ENCODE results near the gene NLN. TPM values are rescaled to one million over a fixed set of nuclear protein-coding genes. Genes with fewer than 3 reads are reported as not detected.
"Not testable (repeated sequence)": the region's sequence is repeated elsewhere in the genome, so short reads cannot be mapped to it uniquely, and the experiment has no call there.

Gene NLN
- total RNA-seq, result 10 to 100 TPM; 17.6 to 20.4 TPM
- long read RNA-seq, donor 1, full-length matches to known transcripts, result 6 of 10 reads
- long read RNA-seq, donor 1, partial matches to known transcripts, result 2 of 10 reads
- long read RNA-seq, donor 1, other reads (novel, unspliced or antisense), result 2 of 10 reads
- long read RNA-seq, donor 2, full-length matches to known transcripts, result 2 of 9 reads
- long read RNA-seq, donor 2, partial matches to known transcripts, result 1 of 9 reads
- long read RNA-seq, donor 2, other reads (novel, unspliced or antisense), result 6 of 9 reads

DNA sequence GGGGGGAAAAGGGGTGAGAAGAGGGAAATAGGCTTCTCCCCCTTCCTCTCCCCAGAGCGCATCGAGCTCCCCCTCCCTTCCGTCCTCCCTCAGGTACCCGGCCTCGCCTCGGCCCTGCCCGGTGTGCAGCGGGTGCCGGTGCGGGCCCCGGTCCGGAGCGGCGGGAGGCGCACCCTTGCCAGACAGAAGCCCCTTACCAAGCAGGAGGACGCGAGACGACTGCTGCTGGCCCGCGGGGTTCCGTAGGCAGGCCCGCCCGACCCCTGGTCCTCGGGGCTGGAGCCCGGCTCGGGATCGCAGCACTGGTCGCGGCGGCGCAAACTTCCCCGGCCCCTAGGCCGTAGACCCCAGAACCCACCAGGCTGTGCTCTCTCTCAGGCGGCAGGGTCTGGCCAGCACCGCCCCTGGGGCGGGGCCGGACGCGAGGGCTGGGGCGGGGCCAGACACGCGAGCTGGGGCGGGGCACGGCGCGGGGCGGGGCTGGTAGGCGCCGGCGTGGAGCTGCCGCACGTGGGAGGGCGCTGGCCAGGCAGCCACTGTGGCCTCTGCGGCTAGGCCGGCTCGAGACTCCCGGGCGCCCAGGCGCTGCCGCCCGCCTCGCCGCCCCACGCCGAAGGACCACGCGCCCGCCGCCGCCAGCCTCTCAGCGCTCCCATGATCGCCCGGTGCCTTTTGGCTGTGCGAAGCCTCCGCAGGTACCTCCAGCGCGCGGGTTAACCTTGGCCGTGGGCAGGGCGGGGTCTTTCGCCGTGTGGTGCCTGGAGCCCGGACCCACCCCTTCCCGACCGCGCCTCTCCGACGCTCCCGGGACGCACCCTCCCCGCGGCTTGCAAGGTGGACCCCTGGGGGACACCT, at the start of gene NLN, which contains the start of gene SGTB:
NLN (plus strand) TSS at position 486 of the 855 bp plus-strand sequence; CDS start at position 655, 169 bp downstream.
SGTB (minus strand) TSS at position 390 of the 855 bp plus-strand sequence. CDS start 1,302 bp downstream, outside the sequence.
- intact Hi-C loops (cut with DNase I), result no loop called here
- DNase-seq (ENCODE audit: low spot score), result peak; percentile 96

DNA sequence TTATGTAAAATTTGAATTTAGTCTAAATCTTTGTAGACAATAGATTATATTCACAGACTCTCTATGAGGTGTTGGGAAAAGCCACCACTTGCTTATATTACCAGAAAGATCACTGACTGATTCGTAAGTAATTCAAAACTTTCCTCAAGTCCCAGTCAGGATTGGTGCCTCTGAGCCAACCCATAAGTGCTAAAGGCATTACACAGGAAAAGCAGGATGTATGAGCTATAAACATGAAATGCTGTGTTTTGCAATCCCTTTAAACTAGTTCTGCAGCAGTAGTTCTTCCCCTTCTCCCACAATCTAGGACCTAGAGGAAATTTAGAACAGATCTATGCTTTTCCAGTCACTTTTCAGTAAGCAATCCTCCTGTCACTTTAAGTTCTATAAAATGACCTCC, 49.2 kb upstream of the NLN start:
- DNase-seq (ENCODE audit: low spot score), result no peak
- intact Hi-C loops (cut with DNase I), result no loop called here

- intact Hi-C loops (cut with DNase I), result no loop called here
These were observed 47.3 kb upstream of the NLN start for GRCh38 chr5:65674749-65675148.

GRCh38 chr5:65676056-65676455, 45.9 kb upstream of the NLN start:
- DNase-seq (ENCODE audit: low spot score); intact Hi-C loops (cut with DNase I): not testable (repeated sequence)

More at GRCh38 chr5:65674749-65675148, 47.3 kb upstream of the NLN start:
- no peak for DNase-seq (ENCODE audit: low spot score)

DNA sequence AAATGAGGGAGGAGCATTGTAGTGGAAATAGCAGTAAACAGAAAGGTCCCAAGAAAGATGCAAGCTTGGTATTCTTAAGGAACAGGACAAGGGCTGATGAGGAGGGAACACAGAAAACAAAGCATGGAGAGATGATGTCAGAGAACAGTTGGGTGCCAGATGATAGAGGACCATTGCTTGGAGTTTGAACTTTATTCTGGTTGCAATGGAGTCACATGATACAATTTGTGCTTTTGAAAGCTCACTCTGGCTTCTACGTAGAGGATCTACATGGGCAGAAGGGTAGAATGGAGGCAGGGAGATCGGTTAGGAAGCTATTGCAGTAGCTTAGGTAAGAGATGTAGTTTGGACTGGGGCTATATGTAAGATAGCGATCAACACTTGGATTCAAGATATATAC, 39.9 kb upstream of the NLN start:
- intact Hi-C loops (cut with DNase I), result no loop called here
- no peak for DNase-seq (ENCODE audit: low spot score)

- no peak for DNase-seq (ENCODE audit: low spot score)
- intact Hi-C loops (cut with DNase I), result no loop called here
These were observed 28.9 kb upstream of the NLN start for GRCh38 chr5:65693121-65693520.

GRCh38 chr5:65695162-65695755, 26.7 kb upstream of the NLN start:
- DNase-seq (ENCODE audit: low spot score), result no peak
- intact Hi-C loops (cut with DNase I), result no loop called here

GRCh38 chr5:65695896-65696295, 26.1 kb upstream of the NLN start:
- DNase-seq (ENCODE audit: low spot score), result no peak
- intact Hi-C loops (cut with DNase I), result no loop called here

DNA sequence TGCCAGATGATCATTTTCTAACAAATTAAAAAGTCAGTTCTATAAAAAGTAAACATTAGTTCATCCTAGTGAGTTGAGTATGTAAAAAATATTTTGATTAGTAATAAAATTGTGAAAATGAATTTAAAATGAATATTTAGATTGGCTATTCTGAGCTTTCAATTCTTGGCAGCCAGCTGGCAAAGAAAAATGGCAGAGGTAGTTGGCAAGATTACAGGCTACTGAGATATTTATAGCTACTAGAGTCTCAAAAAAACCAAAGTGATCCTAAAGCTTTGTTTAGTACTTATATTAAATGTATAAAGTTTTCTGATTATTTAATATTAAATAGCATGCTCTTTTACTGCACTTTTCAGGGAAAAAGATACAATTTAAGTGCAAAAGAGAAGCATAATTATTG, 25.1 kb upstream of the NLN start:
- no peak for DNase-seq (ENCODE audit: low spot score)
- intact Hi-C loops (cut with DNase I), result no loop called here

- DNase-seq (ENCODE audit: low spot score), result no peak
- intact Hi-C loops (cut with DNase I), result no loop called here
These were observed 22.7 kb upstream of the NLN start for GRCh38 chr5:65699338-65699737.

- intact Hi-C loops (cut with DNase I), result no loop called here
- no peak for DNase-seq (ENCODE audit: low spot score)
These were observed 20.0 kb upstream of the NLN start for GRCh38 chr5:65702036-65702435.

- no peak for DNase-seq (ENCODE audit: low spot score)
- intact Hi-C loops (cut with DNase I), result no loop called here
These were observed 17.3 kb upstream of the NLN start for GRCh38 chr5:65704621-65705239.

DNA sequence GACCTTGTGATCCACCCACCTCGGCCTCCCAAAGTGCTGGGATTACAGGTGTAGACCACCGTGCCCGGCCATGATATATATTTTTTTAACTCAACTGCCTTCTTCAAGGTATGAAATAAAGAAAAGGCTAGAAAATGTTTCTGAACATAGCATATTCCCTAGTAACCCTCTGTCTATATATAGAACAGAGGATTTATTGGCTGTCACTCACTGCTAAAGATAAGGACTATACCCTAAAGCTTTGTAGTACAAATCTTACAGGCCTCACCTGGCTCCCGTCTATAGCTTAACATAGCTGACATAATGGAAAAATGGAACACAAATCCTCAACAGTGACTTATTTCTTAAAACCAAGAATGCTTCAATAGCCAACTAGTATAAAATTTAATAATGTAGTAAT, 14.3 kb upstream of the NLN start:
- DNase-seq (ENCODE audit: low spot score), result no peak
- intact Hi-C loops (cut with DNase I), result no loop called here

DNA sequence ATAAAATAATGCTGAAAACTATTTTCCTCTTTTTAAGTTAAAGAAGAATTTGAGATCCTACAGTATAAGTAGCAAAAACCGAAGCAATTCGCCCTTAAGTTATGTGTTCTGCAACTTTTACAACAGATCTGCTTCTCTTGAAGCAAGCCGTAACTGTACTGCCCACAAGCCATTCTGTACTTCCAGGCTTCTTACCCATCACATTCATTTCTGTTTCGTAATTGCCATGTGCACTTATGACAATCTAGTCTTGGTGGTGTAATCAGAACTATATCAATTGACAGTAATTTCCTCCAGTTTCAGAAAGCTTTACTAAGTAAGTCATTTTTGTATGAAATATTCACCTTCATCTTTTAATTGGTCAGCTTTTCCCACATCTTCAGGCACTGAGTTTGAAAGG, 13.9 kb upstream of the NLN start:
- DNase-seq (ENCODE audit: low spot score), result no peak
- intact Hi-C loops (cut with DNase I), result no loop called here

DNA sequence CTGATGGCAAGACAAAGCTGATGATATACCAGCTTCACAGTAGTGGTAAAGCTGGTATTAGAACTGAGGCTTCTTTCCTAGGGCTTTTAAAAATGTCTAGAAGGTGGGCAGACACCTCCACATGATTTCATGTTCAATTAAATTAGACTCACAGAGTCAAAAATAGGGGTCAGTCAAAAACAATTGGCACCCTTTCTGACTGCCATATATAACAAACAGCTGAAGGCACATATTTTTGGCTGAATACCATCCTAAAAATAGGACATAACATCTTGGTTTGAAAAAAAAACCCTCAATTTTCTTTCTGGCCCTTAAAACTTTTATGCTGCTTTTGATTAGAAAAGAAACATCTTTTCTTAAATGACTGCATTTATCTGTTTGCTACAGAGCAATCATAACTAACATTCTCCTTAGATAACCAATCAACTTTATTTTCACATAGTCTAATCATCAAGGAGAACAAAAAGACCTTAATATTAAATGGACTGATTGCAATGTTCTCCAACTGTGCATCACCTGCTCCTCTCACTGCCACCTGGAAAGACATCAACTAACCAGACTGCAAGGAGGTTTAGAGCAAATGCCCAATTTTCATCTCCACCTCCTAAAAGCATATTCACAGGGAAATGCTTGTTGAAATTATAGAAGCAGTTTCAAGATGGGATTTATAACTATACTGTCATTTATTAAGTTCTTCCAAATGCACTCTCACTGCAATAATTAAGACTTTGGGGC, 3.3 kb upstream of the NLN start:
- DNase-seq (ENCODE audit: low spot score), result no peak
- intact Hi-C loops (cut with DNase I), result no loop called here

DNA sequence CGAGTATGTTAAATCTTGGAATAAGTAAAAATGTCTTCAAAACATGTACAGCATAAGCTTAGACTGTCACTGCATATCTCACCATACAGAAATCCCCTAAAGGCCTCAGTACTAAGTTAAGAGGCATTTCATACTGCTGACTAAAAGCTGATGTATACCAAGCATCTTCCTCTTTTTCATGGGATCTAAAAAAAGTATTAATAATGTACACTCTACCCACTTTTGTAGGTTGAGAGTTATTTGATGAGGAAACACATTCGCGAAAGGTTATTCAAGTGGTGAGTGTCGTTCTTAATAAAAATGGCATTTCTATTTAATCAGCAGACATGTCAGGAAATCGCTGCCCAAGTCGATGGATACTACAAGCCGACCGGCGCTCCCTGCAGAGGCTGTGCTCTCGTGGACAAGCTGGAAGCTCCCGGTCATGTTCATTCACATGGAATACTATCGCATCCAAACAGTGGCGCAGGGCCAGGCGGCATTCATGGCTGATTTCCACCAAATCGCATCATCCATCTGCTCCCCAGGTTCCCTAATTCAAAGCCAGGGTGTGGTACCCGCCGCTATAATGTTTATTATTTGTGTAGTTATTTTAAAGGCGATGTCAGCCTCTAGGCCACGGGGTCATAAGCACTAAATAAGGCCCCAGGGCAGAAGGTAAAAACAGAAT, 820 bp upstream of the NLN start:
- DNase-seq (ENCODE audit: low spot score), result peak; percentile 89
- intact Hi-C loops (cut with DNase I), result no loop called here

GRCh38 chr5:65722575-65723403, 784 bp downstream of the NLN start:
- intact Hi-C loops (cut with DNase I), result no loop called here
- no peak for DNase-seq (ENCODE audit: low spot score)

All from posterior vena cava (tissue), 2 donors.